HCT116 (cell line): ENCODE measurements around the gene UVRAG.

Experiments
- EZH2 ChIP-seq: fragments of 200-600 bp; sonication (generic); IDR thresholded peaks from 2 replicates; pipeline ENCODE4 v1.6.1; 2017; ENCODE audit warnings: antibody characterized with exemption, mixed run types
- POLR2A ChIP-seq: IDR thresholded peaks from 2 replicates; pipeline ENCODE4 v1.7.0; 2011; ENCODE audit warnings: borderline replicate concordance; ENCODE audit not compliant: insufficient read depth, insufficient read length; ENCODE audit errors: extremely low read depth
- POLR2AphosphoS5 ChIP-seq: IDR thresholded peaks from 2 replicates; pipeline ENCODE4 v1.6.1; 2011; ENCODE audit warnings: mild to moderate bottlenecking, low read depth, low read length, moderate library complexity
- REST ChIP-seq: IDR thresholded peaks from 2 replicates; pipeline ENCODE4 v1.6.1; 2012; ENCODE audit warnings: low read depth
- SP1 ChIP-seq: IDR thresholded peaks from 2 replicates; pipeline ENCODE4 v1.6.1; 2012; ENCODE audit warnings: low read depth
- TF ChIP-seq, protein P1 (sequence below), 3 experiments: fragments of 200-600 bp in 1 of 3; sonication (generic) in 1 of 3; IDR thresholded peaks in 2 of 3; conservative IDR thresholded peaks in 1 of 3; 2 replicates each; pipeline ENCODE4 v1.5.1; 2012 to 2017; ENCODE audit warnings: low read depth in 2 of 3, low read length in 2 of 3, antibody characterized with exemption in 1 of 3, borderline replicate concordance in 1 of 3, control low read depth in 1 of 3, mild to moderate bottlenecking in 1 of 3, mixed read lengths in 1 of 3, mixed run types in 1 of 3, moderate library complexity in 1 of 3; ENCODE audit not compliant: insufficient read depth in 1 of 3

- TF ChIP-seq, protein P1, sequence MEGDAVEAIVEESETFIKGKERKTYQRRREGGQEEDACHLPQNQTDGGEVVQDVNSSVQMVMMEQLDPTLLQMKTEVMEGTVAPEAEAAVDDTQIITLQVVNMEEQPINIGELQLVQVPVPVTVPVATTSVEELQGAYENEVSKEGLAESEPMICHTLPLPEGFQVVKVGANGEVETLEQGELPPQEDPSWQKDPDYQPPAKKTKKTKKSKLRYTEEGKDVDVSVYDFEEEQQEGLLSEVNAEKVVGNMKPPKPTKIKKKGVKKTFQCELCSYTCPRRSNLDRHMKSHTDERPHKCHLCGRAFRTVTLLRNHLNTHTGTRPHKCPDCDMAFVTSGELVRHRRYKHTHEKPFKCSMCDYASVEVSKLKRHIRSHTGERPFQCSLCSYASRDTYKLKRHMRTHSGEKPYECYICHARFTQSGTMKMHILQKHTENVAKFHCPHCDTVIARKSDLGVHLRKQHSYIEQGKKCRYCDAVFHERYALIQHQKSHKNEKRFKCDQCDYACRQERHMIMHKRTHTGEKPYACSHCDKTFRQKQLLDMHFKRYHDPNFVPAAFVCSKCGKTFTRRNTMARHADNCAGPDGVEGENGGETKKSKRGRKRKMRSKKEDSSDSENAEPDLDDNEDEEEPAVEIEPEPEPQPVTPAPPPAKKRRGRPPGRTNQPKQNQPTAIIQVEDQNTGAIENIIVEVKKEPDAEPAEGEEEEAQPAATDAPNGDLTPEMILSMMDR (IDR thresholded peaks at IDR 0.05 in 2 of 3, conservative IDR thresholded peaks at IDR 0.05 in 1 of 3; ENCODE audit: borderline replicate concordance in 1 of 3, insufficient read depth in 1 of 3, low read depth in 2 of 3, low read length in 2 of 3) = no peak
- TF ChIP-seq POLR2A (no peak), REST (no peak), POLR2AphosphoS5 (no peak), SP1 (no peak), EZH2 (no peak)
These were observed 239.3 kb downstream of the UVRAG start for GRCh38 chr11:76054330-76054729.
